GM18517 (cell line): Measurements from ENCODE around the gene UCKL1.

ENCODE experiments used
- ATAC-seq: cut with Tn5 transposase; IDR thresholded peaks from one replicate; pipeline ENCODE4 v1.9.1; 2021; ENCODE audit warnings: mild to moderate bottlenecking, moderate library complexity; ENCODE audit not compliant: unreplicated experiment

Gene UCKL1

DNA sequence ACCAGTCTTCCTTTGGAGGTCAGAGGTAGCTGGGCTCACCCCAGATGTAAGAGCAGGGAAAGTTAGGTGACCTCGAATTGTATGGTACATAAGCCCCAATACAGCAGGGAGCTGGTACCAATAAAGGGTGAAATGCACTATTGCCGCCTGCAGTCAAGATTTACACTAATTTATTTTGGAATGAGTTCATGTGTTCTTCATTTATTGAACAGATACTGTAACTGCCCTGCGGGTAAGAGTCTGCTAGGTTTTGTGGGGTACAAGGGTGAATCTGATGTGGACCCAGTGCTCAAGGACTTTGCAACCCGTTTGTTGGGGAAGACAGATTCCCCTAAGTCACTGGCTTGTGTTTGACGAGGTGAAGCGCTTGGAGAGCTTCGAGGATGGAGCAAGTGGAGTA, 63.8 kb downstream of the UCKL1 start:
- no peak for ATAC-seq

- no peak for ATAC-seq
Observed at GRCh38 chr20:63891061-63892002, 64.9 kb downstream of the UCKL1 start.

- no peak for ATAC-seq
Observed at GRCh38 chr20:63890616-63891015, 65.6 kb downstream of the UCKL1 start.

DNA sequence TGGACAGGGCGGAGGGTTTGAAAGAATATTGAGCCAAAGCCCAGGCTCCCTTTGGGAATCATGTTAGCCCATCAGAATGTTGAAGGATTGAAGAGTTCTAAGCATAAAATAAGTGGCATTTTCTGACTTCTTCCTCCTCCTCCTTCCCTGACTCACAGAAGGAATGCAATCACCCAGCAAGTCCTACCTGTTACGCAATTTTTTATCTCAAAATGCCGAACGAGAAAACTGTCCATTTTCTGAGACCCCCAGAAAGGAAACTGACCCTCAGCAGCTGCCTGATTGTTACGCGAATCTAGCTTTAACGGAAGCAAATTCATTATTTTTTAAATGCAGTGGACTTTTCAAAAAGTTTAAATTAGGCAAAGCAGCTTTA, 66.0 kb downstream of the UCKL1 start:
- no peak for ATAC-seq
